Panc1 (cell line): ENCODE results near the gene ZNF493. TPM values are rescaled to one million over a fixed set of nuclear protein-coding genes. Genes with fewer than 3 reads are reported as not detected.
A peak's percentile ranks its signal among the peaks of the same experiment; 100 is the strongest.

Experiments used
- ATAC-seq: fragments of 200-7000 bp; cut with Tn5 transposase; 2 replicates; pipeline ENCODE4 v1.9.1; 2020; ENCODE audit warnings: mild to moderate bottlenecking, moderate library complexity
- BruUV-seq: library from RNA; stranded (reverse); fragments of 400-500 nt; replicated peaks from 2 replicates; lab custom pipeline; 2021; lab: Mats Ljungman, UMichigan
- CTCF ChIA-PET: fragments of 300-600 bp; sonication (Branson Sonifier 250); formaldehyde crosslinking; loops from one replicate; lab custom pipeline; 2022; ENCODE audit warnings: antibody characterized with exemption; lab: Charles Lee
- POLR2A ChIA-PET: fragments of 300-600 bp; sonication (Branson Sonifier 250); formaldehyde crosslinking; loops from one replicate; lab custom pipeline; 2022; ENCODE audit warnings: antibody characterized with exemption; lab: Charles Lee
- DNase-seq: peaks from one replicate; pipeline ENCODE4 v3.0.0-alpha.2; 2010; ENCODE audit warnings: low read depth, low spot score
- H3K27ac ChIP-seq: 2 replicates; pipeline ENCODE4 v1.5.1; 2011; ENCODE audit warnings: mild to moderate bottlenecking, low read length, inconsistent platforms
- H3K27me3 ChIP-seq: fragments of 200-500 bp; sonication (Bioruptor generic); 2 replicates; pipeline ENCODE4 v1.6.0; 2014; ENCODE audit warnings: low read length, inconsistent platforms; ENCODE audit not compliant: control insufficient read depth, insufficient read depth
- H3K36me3 ChIP-seq: fragments of 200-500 bp; sonication (Bioruptor generic); 2 replicates; pipeline ENCODE4 v1.5.1; 2014; ENCODE audit warnings: inconsistent platforms, mild to moderate bottlenecking, low read length, moderate library complexity; ENCODE audit not compliant: control insufficient read depth, insufficient read depth
- H3K4me1 ChIP-seq: 2 replicates; pipeline ENCODE4 v1.5.1; 2011; ENCODE audit warnings: inconsistent platforms, mild to moderate bottlenecking, low read length, moderate library complexity; ENCODE audit not compliant: control insufficient read depth, insufficient read depth
- H3K4me3 ChIP-seq, 2 experiments: 2 replicates each; pipeline ENCODE4 v1.5.1; 2011 to 2012; ENCODE audit warnings: low read depth in 2 of 2, low read length in 2 of 2, mild to moderate bottlenecking in 2 of 2, inconsistent platforms in 1 of 2, moderate library complexity in 1 of 2
- H3K9me3 ChIP-seq: fragments of 200-500 bp; sonication (Bioruptor generic); 2 replicates; pipeline ENCODE4 v1.5.1; 2014; ENCODE audit warnings: low read depth, mild to moderate bottlenecking, inconsistent platforms, low read length, moderate library complexity; ENCODE audit not compliant: control insufficient read depth, insufficient read depth
- CTCF ChIP-seq: fragments of 450-650 bp; IDR thresholded peaks from 2 replicates; pipeline ENCODE4 v1.5.1; 2017; ENCODE audit warnings: mild to moderate bottlenecking
- POLR2AphosphoS5 ChIP-seq: IDR thresholded peaks from 2 replicates; pipeline ENCODE4 v1.6.1; 2012; ENCODE audit warnings: mild to moderate bottlenecking, low read depth, low read length, moderate library complexity
- REST ChIP-seq, 2 experiments: IDR thresholded peaks; 2 replicates each; pipeline ENCODE4 v1.6.1; 2011 to 2012; ENCODE audit warnings: low read depth in 2 of 2, control low read depth in 1 of 2, low read length in 1 of 2, mild to moderate bottlenecking in 1 of 2, moderate library complexity in 1 of 2; ENCODE audit not compliant: insufficient read depth in 1 of 2
- SIN3A ChIP-seq: IDR thresholded peaks from 2 replicates; pipeline ENCODE4 v1.6.1; 2012; ENCODE audit warnings: low read depth, mild to moderate bottlenecking, low read length, moderate library complexity, borderline replicate concordance; ENCODE audit not compliant: insufficient read depth
- TCF7L2 ChIP-seq: IDR thresholded peaks from 2 replicates; pipeline ENCODE4 v1.6.1; 2011; ENCODE audit warnings: mild to moderate bottlenecking, low read depth, low read length, inconsistent platforms
- in situ Hi-C: cut with HindIII; loops from 2 replicates; pipeline ENCODE4 v1.10.0; 2016; ENCODE audit warnings: low sequenced_read_pairs, low pct_unique_long_range_greater_than_20kb
- intact Hi-C: fragments of 100-400 bp; cut with micrococcal nuclease; formaldehyde crosslinking; loops from one replicate; pipeline ENCODE4 v1.10.0; 2022; ENCODE audit not compliant: unreplicated experiment
- total RNA-seq: library from RNA; stranded (reverse); gene quantifications from one replicate; pipeline ENCODE4 v1.2.1, GENCODE V29; 2021; ENCODE audit not compliant: unreplicated experiment

The ZNF493 gene
- total RNA-seq, 1 experiment from 2014 or later: 8.5 TPM

DNA sequence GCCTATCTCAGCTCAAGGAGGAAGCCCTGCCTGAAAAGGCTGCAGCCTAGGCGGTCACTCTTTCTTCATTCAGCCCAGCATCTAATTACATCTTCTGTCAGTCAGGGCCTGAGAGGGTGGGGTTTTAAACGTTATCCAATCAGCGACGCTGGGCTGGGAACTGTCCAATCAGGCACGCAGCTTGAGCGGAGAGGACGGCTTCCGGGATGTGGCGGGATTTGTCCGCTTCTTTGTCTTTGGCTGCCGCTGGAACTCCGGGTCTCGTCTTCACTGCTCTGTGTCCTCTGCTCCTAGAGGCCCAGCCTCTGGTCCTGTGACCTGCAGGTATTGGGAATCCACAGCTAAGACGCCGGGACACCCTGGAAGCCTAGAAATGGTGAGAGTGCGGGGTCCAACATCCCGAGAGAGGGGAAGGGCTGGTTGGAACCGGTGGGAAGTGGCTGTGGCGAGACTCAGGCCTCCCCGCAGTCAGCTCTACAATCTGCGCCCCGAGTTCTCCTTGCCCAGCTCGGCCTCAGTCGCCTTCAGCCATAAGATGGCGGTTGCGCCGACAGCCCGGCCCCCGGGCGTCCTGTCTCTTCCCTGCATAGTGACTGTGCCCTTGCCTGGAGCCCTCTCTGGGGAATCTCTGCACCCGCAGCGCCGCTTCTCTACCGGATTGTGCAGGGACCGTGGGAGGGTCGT is 38.0 kb upstream of the ZNF493 start, which contains the start of gene ZNF738:
ZNF738 (plus strand) TSS at position 233 of the 684 bp plus-strand sequence; CDS start at position 374, 141 bp downstream.
- CTCF ChIA-PET: no interaction called here
- TF ChIP-seq SIN3A (0 out of 2 replicates have a peak, but pooled peaks have one; percentile 59), POLR2AphosphoS5 (peak; percentile 72), CTCF (no peak)
- Histone ChIP-seq H3K27ac (peak within 1 kb of the TSS; percentile 85), H3K27me3 (no peaks in the 10 kb centered on the region), H3K9me3 (peaks cover 4% of the 10 kb centered on the region; the same call in 1 of the 2 replicates), H3K4me3 (peak within 1 kb of the TSS; percentile 86 to 88), H3K36me3 (peaks cover 4% of the 10 kb centered on the region), H3K4me1 (peaks cover 4% of the 10 kb centered on the region; the same call in 1 of the 2 replicates)
- DNase-seq (peak; percentile 69), ATAC-seq (peak; percentile 100)
- POLR2A ChIA-PET: interaction anchor here (0.6 to 0.8 kb wide), 3 partner anchors 30 to 298 kb away, joined by 3 to 5 read pairs (median 4); no protein-coding TSS in a partner anchor
- in situ Hi-C loops (no loop called here), intact Hi-C loops (no loop called here)
- BruUV-seq: TSS peak; percentile 74

GRCh38 chr19:21362291-21362690 is 34.6 kb upstream of the ZNF493 start:
- CTCF ChIA-PET: no interaction called here
- in situ Hi-C loops (no loop called here), intact Hi-C loops (no loop called here)
- DNase-seq (no peak), ATAC-seq (no peak)
- POLR2A ChIA-PET: no interaction called here
- Histone ChIP-seq H3K27ac (no peak overlapping the region), H3K27me3 (no peaks in the 10 kb centered on the region), H3K36me3 (peaks cover 4% of the 10 kb centered on the region), H3K9me3 (peaks cover 4% of the 10 kb centered on the region; the same call in 1 of the 2 replicates), H3K4me1 (peaks cover 4% of the 10 kb centered on the region; the same call in 1 of the 2 replicates), H3K4me3 (no peak overlapping the region)
- TF ChIP-seq TCF7L2: no peak
- TSS peak; percentile 49 for BruUV-seq

- ATAC-seq (no peak), DNase-seq (no peak)
- ChIA-PET POLR2A (no interaction called here), CTCF (no interaction called here)
- Histone ChIP-seq H3K4me1 (no peaks in the 10 kb centered on the region), H3K4me3 (no peak overlapping the region), H3K27ac (no peak overlapping the region), H3K27me3 (no peaks in the 10 kb centered on the region), H3K36me3 (no peaks in the 10 kb centered on the region; the same call in 1 of the 2 replicates), H3K9me3 (peaks cover 42% of the 10 kb centered on the region)
- in situ Hi-C loops: no loop called here
- TF ChIP-seq SIN3A (no peak), TCF7L2 (no peak), REST (IDR thresholded peaks at IDR 0.05; ENCODE audit: insufficient read depth in 1 of 2, low read depth in 2 of 2, low read length in 1 of 2) (no peak), POLR2AphosphoS5 (no peak), CTCF (no peak)
- BruUV-seq: no TSS peak
- intact Hi-C loops: no loop called here
Observed at GRCh38 chr19:21383980-21384582, 12.9 kb upstream of the ZNF493 start.
